ENCODE measurements around the gene XRRA1.

Gene XRRA1

GRCh38 chr11:74863410-74863809 lies 85.5 kb downstream of the XRRA1 start:
- no peak overlapping the region for H3K27ac ChIP-seq
- no peak for TF ChIP-seq ZFX (IDR thresholded peaks at IDR 0.05; ENCODE audit: borderline replicate concordance)
- TF ChIP-seq CTCF (IDR thresholded peaks at IDR 0.05), result no peak

- TF ChIP-seq ZFX (IDR thresholded peaks at IDR 0.05; ENCODE audit: borderline replicate concordance), result no peak
- no peak for TF ChIP-seq CTCF (IDR thresholded peaks at IDR 0.05)
Observed at GRCh38 chr11:74860743-74861142, 88.1 kb downstream of the XRRA1 start.

GRCh38 chr11:74853223-74853622 lies 95.7 kb downstream of the XRRA1 start:
- no peak overlapping the region for H3K27ac ChIP-seq
- TF ChIP-seq ZFX (IDR thresholded peaks at IDR 0.05; ENCODE audit: borderline replicate concordance), result no peak

More at GRCh38 chr11:74860743-74861142, 88.1 kb downstream of the XRRA1 start:
- H3K27ac ChIP-seq, result no peak overlapping the region

GRCh38 chr11:74849525-74850391 lies 99.1 kb downstream of the XRRA1 start:
- TF ChIP-seq CTCF (IDR thresholded peaks at IDR 0.05), result no peak
- H3K27ac ChIP-seq, result no peak overlapping the region

GRCh38 chr11:74847895-74848294 lies 101.0 kb downstream of the XRRA1 start:
- H3K27ac ChIP-seq, result no peak overlapping the region
- TF ChIP-seq ZFX (IDR thresholded peaks at IDR 0.05; ENCODE audit: borderline replicate concordance), result no peak

- H3K27ac ChIP-seq, result no peak overlapping the region
- TF ChIP-seq CTCF (IDR thresholded peaks at IDR 0.05), result no peak
- no peak for TF ChIP-seq ZFX (IDR thresholded peaks at IDR 0.05; ENCODE audit: borderline replicate concordance)
Observed at GRCh38 chr11:74847395-74847794, 101.5 kb downstream of the XRRA1 start.

GRCh38 chr11:74846770-74847169 lies 102.1 kb downstream of the XRRA1 start:
- no peak overlapping the region for H3K27ac ChIP-seq
- TF ChIP-seq CTCF (IDR thresholded peaks at IDR 0.05), result no peak
- TF ChIP-seq ZFX (IDR thresholded peaks at IDR 0.05; ENCODE audit: borderline replicate concordance), result no peak

- H3K27ac ChIP-seq, result no peak overlapping the region
- TF ChIP-seq ZFX (IDR thresholded peaks at IDR 0.05; ENCODE audit: borderline replicate concordance) (no peak), CTCF (IDR thresholded peaks at IDR 0.05) (no peak)
Observed at GRCh38 chr11:74845978-74846517, 102.8 kb downstream of the XRRA1 start.

Data from 22Rv1 (cell line).